H1 (cell line): ENCODE results near the gene OXLD1. TPM values are rescaled to one million over a fixed set of nuclear protein-coding genes. Genes with fewer than 3 reads are reported as not detected.
A peak's percentile ranks its signal among the peaks of the same experiment; 100 is the strongest.

ENCODE experiments used
- CTCF ChIA-PET: fragments of 300-600 bp; sonication (Branson Sonifier 250); formaldehyde crosslinking; loops from one replicate; lab custom pipeline; 2021; ENCODE audit not compliant: partially characterized antibody; lab: Charles Lee
- POLR2A ChIA-PET: fragments of 300-600 bp; sonication (Branson Sonifier 250); formaldehyde crosslinking; loops from one replicate; lab custom pipeline; 2021; ENCODE audit warnings: inconsistent platforms; ENCODE audit not compliant: partially characterized antibody; lab: Charles Lee
- DNase-seq, 2 experiments: peaks; one replicate each; pipeline versions ENCODE4 v3.0.0 to v3.0.0-alpha.2; 2010 to 2022; ENCODE audit warnings: low spot score in 2 of 2, low read depth in 1 of 2, mixed read lengths in 1 of 2
- FAIRE-seq: peaks from 2 replicates; lab custom pipeline; 2011; peaks lifted over from hg19 to GRCh38; lab: Jason Lieb, UNC
- H2AFZ ChIP-seq: 2 replicates; pipeline ENCODE4 v1.8.1; 2012; ENCODE audit warnings: low read length, inconsistent platforms
- H2AK5ac ChIP-seq: 2 replicates; pipeline ENCODE4 v1.6.1; 2013; ENCODE audit warnings: low read depth, low read length
- H2BK120ac ChIP-seq: replicated peaks from 2 replicates; pipeline ENCODE3; 2013; ENCODE audit warnings: low read depth, low read length, inconsistent platforms
- H2BK12ac ChIP-seq: 2 replicates; pipeline ENCODE4 v1.6.1; 2013; ENCODE audit warnings: low read depth, low read length
- H2BK15ac ChIP-seq: 2 replicates; pipeline ENCODE4 v1.6.1; 2013; ENCODE audit warnings: low read length
- H2BK20ac ChIP-seq: 2 replicates; pipeline ENCODE4 v1.6.1; 2013; ENCODE audit warnings: low read length
- H2BK5ac ChIP-seq: 2 replicates; pipeline ENCODE4 v1.6.1; 2013; ENCODE audit warnings: low read depth, low read length
- H3K14ac ChIP-seq: 2 replicates; pipeline ENCODE4 v1.6.1; 2013; ENCODE audit warnings: inconsistent platforms; ENCODE audit not compliant: insufficient read length
- H3K18ac ChIP-seq: 2 replicates; pipeline ENCODE4 v1.6.1; 2013; ENCODE audit warnings: low read length; ENCODE audit errors: extremely low read depth
- H3K23ac ChIP-seq: 2 replicates; pipeline ENCODE4 v1.6.1; 2013; ENCODE audit warnings: inconsistent platforms; ENCODE audit not compliant: insufficient read length
- H3K23me2 ChIP-seq: 2 replicates; pipeline ENCODE4 v1.6.1; 2013; ENCODE audit warnings: low read depth, low read length
- H3K27ac ChIP-seq: 2 replicates; pipeline ENCODE4 v1.6.1; 2011; ENCODE audit warnings: low read depth, low read length, inconsistent platforms
- H3K27me3 ChIP-seq, 4 experiments: replicated peaks in 1 of 4; 1 replicate in 1 of 4; 2 replicates in 3 of 4; pipeline versions ENCODE4 v1.6.1 to v1.8.1; 2011 to 2013; ENCODE audit warnings: low read length in 3 of 4, mild to moderate bottlenecking in 3 of 4, inconsistent platforms in 2 of 4, mixed read lengths in 2 of 4, moderate library complexity in 1 of 4; ENCODE audit not compliant: control insufficient read depth in 3 of 4, insufficient read depth in 3 of 4; ENCODE audit errors: extremely low read depth in 1 of 4
- H3K36me3 ChIP-seq, 4 experiments: 2 replicates each; pipeline versions ENCODE4 v1.6.1 to v1.8.1; 2011 to 2013; ENCODE audit warnings: mild to moderate bottlenecking in 4 of 4, low read length in 3 of 4, moderate library complexity in 2 of 4, control low read depth in 1 of 4, inconsistent platforms in 1 of 4; ENCODE audit not compliant: insufficient read depth in 4 of 4, control insufficient read depth in 2 of 4
- H3K4ac ChIP-seq: replicated peaks from 2 replicates; pipeline ENCODE3; 2013; ENCODE audit warnings: low read length, low read depth, mixed read lengths, inconsistent platforms; ENCODE audit not compliant: insufficient read length
- H3K4me1 ChIP-seq, 4 experiments: replicated peaks in 1 of 4; 1 replicate in 1 of 4; 2 replicates in 3 of 4; pipeline versions ENCODE4 v1.6.1 to v1.8.1; 2011 to 2013; ENCODE audit warnings: low read length in 3 of 4, inconsistent platforms in 2 of 4, mixed read lengths in 1 of 4; ENCODE audit not compliant: insufficient read depth in 4 of 4, control insufficient read depth in 3 of 4
- H3K4me2 ChIP-seq, 2 experiments: 2 replicates each; pipeline versions ENCODE4 v1.6.1 to v1.8.1; 2011 to 2013; ENCODE audit warnings: low read depth in 2 of 2, low read length in 2 of 2, control low read depth in 1 of 2, inconsistent platforms in 1 of 2, mild to moderate bottlenecking in 1 of 2; ENCODE audit not compliant: insufficient read depth in 1 of 2
- H3K4me3 ChIP-seq, 4 experiments: fragments of 200-600, 300-600 bp in 1 of 4; sonication (generic), shearing (Covaris generic), sonication (Bioruptor Twin) in 1 of 4; 2 replicates each; pipeline versions ENCODE4 v1.5.1 to v1.8.1; 2011 to 2016; ENCODE audit warnings: low read length in 4 of 4, low read depth in 3 of 4, control low read depth in 2 of 4, inconsistent platforms in 2 of 4, mild to moderate bottlenecking in 2 of 4, mixed read lengths in 1 of 4, moderate library complexity in 1 of 4; ENCODE audit not compliant: insufficient read depth in 2 of 4; ENCODE audit errors: extremely low read depth in 1 of 4
- H3K56ac ChIP-seq: replicated peaks from 2 replicates; pipeline ENCODE3; 2013; ENCODE audit warnings: low read depth, mild to moderate bottlenecking, mixed read lengths, low read length, inconsistent platforms; ENCODE audit not compliant: insufficient read length
- H3K79me1 ChIP-seq: 2 replicates; pipeline ENCODE4 v1.6.1; 2013; ENCODE audit warnings: low read depth, low read length, control low read depth
- H3K79me2 ChIP-seq, 2 experiments: 2 replicates each; pipeline versions ENCODE4 v1.6.1 to v1.8.1; 2012 to 2013; ENCODE audit warnings: low read length in 2 of 2, mild to moderate bottlenecking in 2 of 2, inconsistent platforms in 1 of 2; ENCODE audit not compliant: insufficient read depth in 2 of 2, control insufficient read depth in 1 of 2
- H3K9ac ChIP-seq, 4 experiments: replicated peaks in 1 of 4; 1 replicate in 1 of 4; 2 replicates in 3 of 4; pipeline versions ENCODE4 v1.6.1 to v1.8.1; 2011 to 2013; ENCODE audit warnings: low read depth in 3 of 4, low read length in 3 of 4, control low read depth in 2 of 4, mild to moderate bottlenecking in 2 of 4, moderate library complexity in 2 of 4, inconsistent platforms in 1 of 4; ENCODE audit errors: extremely low read depth in 1 of 4
- H3K9me3 ChIP-seq, 2 experiments: 2 replicates each; pipeline versions ENCODE4 v1.6.1 to v1.8.1; 2012 to 2013; ENCODE audit warnings: mild to moderate bottlenecking in 2 of 2, moderate library complexity in 2 of 2, control low read depth in 1 of 2, inconsistent platforms in 1 of 2, low read depth in 1 of 2, low read length in 1 of 2, mixed read lengths in 1 of 2; ENCODE audit not compliant: insufficient read depth in 2 of 2
- H4K20me1 ChIP-seq, 2 experiments: replicated peaks in 1 of 2; 2 replicates each; pipeline versions ENCODE3 to v1.8.1; 2011 to 2013; ENCODE audit warnings: inconsistent platforms in 2 of 2, low read length in 2 of 2, mild to moderate bottlenecking in 1 of 2; ENCODE audit not compliant: insufficient read depth in 2 of 2, control insufficient read depth in 1 of 2
- H4K5ac ChIP-seq: 2 replicates; pipeline ENCODE4 v1.6.1; 2013; ENCODE audit warnings: low read length, low read depth, mixed read lengths, inconsistent platforms; ENCODE audit not compliant: insufficient read length
- H4K8ac ChIP-seq: 2 replicates; pipeline ENCODE4 v1.8.0; 2013; ENCODE audit warnings: mild to moderate bottlenecking, moderate library complexity, low read length, inconsistent platforms; ENCODE audit not compliant: insufficient read depth; ENCODE audit errors: extremely low read depth
- H4K91ac ChIP-seq: replicated peaks from 2 replicates; pipeline ENCODE3; 2013; ENCODE audit warnings: low read length, mixed read lengths, inconsistent platforms; ENCODE audit not compliant: insufficient read length
- ASH2L ChIP-seq: fragments of 200-600, 300-600 bp; sonication (generic); IDR thresholded peaks from one replicate; pipeline ENCODE4 v1.7.1; 2017; ENCODE audit warnings: low read length
- ATF2 ChIP-seq: IDR thresholded peaks from 2 replicates; pipeline ENCODE4 v1.6.1; 2012; ENCODE audit warnings: low read length, inconsistent platforms
- CREB1 ChIP-seq: IDR thresholded peaks from 2 replicates; pipeline ENCODE4 v1.6.1; 2012; ENCODE audit warnings: inconsistent platforms
- E2F6 ChIP-seq: IDR thresholded peaks from 2 replicates; pipeline ENCODE4 v1.6.1; 2012; ENCODE audit warnings: inconsistent platforms
- KDM5A ChIP-seq: fragments of 200-600 bp; IDR thresholded peaks from 2 replicates; pipeline ENCODE4 v1.7.1; 2012; ENCODE audit warnings: mild to moderate bottlenecking, low read length, inconsistent platforms, mixed read lengths
- NANOG ChIP-seq: IDR thresholded peaks from 2 replicates; pipeline ENCODE4 v1.6.1; 2011; ENCODE audit warnings: low read length, low read depth, mild to moderate bottlenecking, inconsistent platforms; ENCODE audit not compliant: insufficient read depth, poor library complexity, severe bottlenecking
- PHF8 ChIP-seq: fragments of 200-600 bp; sonication (generic); conservative IDR thresholded peaks from 2 replicates; pipeline ENCODE4 v1.7.1; 2012; ENCODE audit warnings: low read depth, mild to moderate bottlenecking, inconsistent platforms, low read length, moderate library complexity
- TBP ChIP-seq: IDR thresholded peaks from 2 replicates; pipeline ENCODE4 v1.6.1; 2011; ENCODE audit warnings: low read depth, low read length, improper control_type of control experiment
- TEAD4 ChIP-seq: IDR thresholded peaks from 2 replicates; pipeline ENCODE4 v1.6.1; 2012; ENCODE audit warnings: low read depth, low read length, inconsistent platforms, mixed read lengths
- WGBS, 2 experiments: shearing (Covaris generic) in 1 of 2; methylation state at CpG; one replicate each; pipeline versions ENCODE4 v1.1.6 to v1.1.7; 2013 to 2015; ENCODE audit warnings: low lambda C conversion rate in 2 of 2, mixed read lengths in 2 of 2, inconsistent platforms in 1 of 2, low coverage in 1 of 2, missing lambda C conversion rate in 1 of 2; ENCODE audit not compliant: insufficient replicate concordance in 2 of 2, insufficient coverage in 1 of 2, insufficient read length in 1 of 2; ENCODE audit errors: extremely low coverage in 1 of 2, missing lambda C conversion rate in 1 of 2; 5-methylcytosine and 5-hydroxymethylcytosine counted together
- polyA plus RNA-seq, 7 experiments: library from polyadenylated mRNA; depleted of rRNA in 3 of 7; stranded (reverse) in 5 of 7; unstranded in 2 of 7; fragments of >200 nt in 5 of 7; fragments of 200-250 nt in 2 of 7; gene quantifications; 1 replicate in 5 of 7; 2 replicates in 1 of 7; 4 replicates in 1 of 7; pipeline versions ENCODE4 v1.2.1 to v1.2.3, GENCODE V29; 2011 to 2013; ENCODE audit warnings: missing spikeins in 2 of 7, mixed read lengths in 2 of 7
- total RNA-seq: library from RNA; stranded (reverse); fragmentation: NEBNext Ultra II Directional; extraction: Animal tissue kit (Norgen Biotek cat#: 25700); gene quantifications from 2 replicates; pipeline ENCODE4 v1.2.1, GENCODE V29; 2021

Gene OXLD1
- total and polyA plus RNA-seq, 2 of the 8 experiments (the other 6 are each of a cell fraction or from before 2014, with no cell fraction given), result 41.5 to 61.9 TPM

- Histone ChIP-seq H4K20me1 (no peaks in the 10 kb centered on the region), H2AK5ac (no peak within 1 kb of the TSS), H3K23ac (no peak within 1 kb of the TSS), H2BK120ac (no peak within 1 kb of the TSS), H2BK15ac (no peak within 1 kb of the TSS), H3K27ac (peak within 1 kb of the TSS; percentile 83), H3K9me3 (no peaks in the 10 kb centered on the region), H3K9ac (peak within 1 kb of the TSS; percentile 85 to 91 (median 86)), H3K79me2 (peaks cover 7 to 40% of the 10 kb centered on the region in 2 experiments), H3K27me3 (no peaks in the 10 kb centered on the region), H2BK12ac (peak within 1 kb of the TSS; percentile 55; the same call in 1 of the 2 replicates), H3K56ac (no peak within 1 kb of the TSS), H2BK5ac (0 out of 2 replicates have a peak within 1 kb of the TSS, but pooled peaks have one; percentile 35), H2BK20ac (no peak within 1 kb of the TSS), H3K23me2 (peaks cover 3% of the 10 kb centered on the region; the same call in 1 of the 2 replicates), H3K14ac (no peak within 1 kb of the TSS), H2AFZ (peak within 1 kb of the TSS; percentile 95), H3K18ac (no peak within 1 kb of the TSS), H3K4ac (no peak within 1 kb of the TSS), H4K8ac (peak within 1 kb of the TSS; percentile 92; the same call in 1 of the 2 replicates), H4K91ac (no peak within 1 kb of the TSS), H4K5ac (peak within 1 kb of the TSS; percentile 62), H3K4me3 (peak within 1 kb of the TSS; percentile 78 to 96 (median 87)), H3K79me1 (peaks cover 2% of the 10 kb centered on the region; the same call in 1 of the 2 replicates), H3K36me3 (peaks cover 0 to 5% (median 0%) of the 10 kb centered on the region in 4 experiments; a peak in 1 of 8 replicates), H3K4me1 (no peaks in the 10 kb centered on the region), H3K4me2 (peak within 1 kb of the TSS; percentile 72 to 74)
- ChIA-PET CTCF (interaction anchor here (1.2 kb wide), 1 partner anchor 11 kb away, joined by 3 read pairs; no protein-coding TSS in a partner anchor), POLR2A (interaction anchor here (0.9 to 2.8 kb wide), 10 partner anchors 11 to 99 kb away, joined by 3 to 14 read pairs (median 6); partner anchors contain the start of genes ARL16, FAAP100 and HGS)
- peak; percentile 58 to 94 for DNase-seq
- WGBS, 2 experiments, result 1% methylated on average over 36 of the region's 77 CpGs; no CpG with 5 or more reads in 1 of the 2 experiments
- FAIRE-seq, result no peak
- TF ChIP-seq ASH2L (no peak), TBP (peak; percentile 93), TEAD4 (0 out of 2 replicates have a peak, but pooled peaks have one; percentile 15), ATF2 (no peak), KDM5A (peak; percentile 68; the same call in 1 of the 2 replicates), PHF8 (peak; percentile 91), NANOG (peak; percentile 58), E2F6 (0 out of 2 replicates have a peak, but pooled peaks have one; percentile 14), CREB1 (peak; percentile 70)
These were observed 29.7 kb downstream of the OXLD1 start, which contains the start of the genes NPLOC4 and TSPAN10 for GRCh38 chr17:81636505-81637288. TSS of gene NPLOC4 (minus strand) at chr17:81637112. CDS start at chr17:81636930, 182 bp downstream. TSS of gene TSPAN10 (plus strand) at chr17:81637196. CDS start at chr17:81642413, 5,217 bp downstream.
